ENCODE results near the gene TUBA4B.

TUBA4B gene

DNA sequence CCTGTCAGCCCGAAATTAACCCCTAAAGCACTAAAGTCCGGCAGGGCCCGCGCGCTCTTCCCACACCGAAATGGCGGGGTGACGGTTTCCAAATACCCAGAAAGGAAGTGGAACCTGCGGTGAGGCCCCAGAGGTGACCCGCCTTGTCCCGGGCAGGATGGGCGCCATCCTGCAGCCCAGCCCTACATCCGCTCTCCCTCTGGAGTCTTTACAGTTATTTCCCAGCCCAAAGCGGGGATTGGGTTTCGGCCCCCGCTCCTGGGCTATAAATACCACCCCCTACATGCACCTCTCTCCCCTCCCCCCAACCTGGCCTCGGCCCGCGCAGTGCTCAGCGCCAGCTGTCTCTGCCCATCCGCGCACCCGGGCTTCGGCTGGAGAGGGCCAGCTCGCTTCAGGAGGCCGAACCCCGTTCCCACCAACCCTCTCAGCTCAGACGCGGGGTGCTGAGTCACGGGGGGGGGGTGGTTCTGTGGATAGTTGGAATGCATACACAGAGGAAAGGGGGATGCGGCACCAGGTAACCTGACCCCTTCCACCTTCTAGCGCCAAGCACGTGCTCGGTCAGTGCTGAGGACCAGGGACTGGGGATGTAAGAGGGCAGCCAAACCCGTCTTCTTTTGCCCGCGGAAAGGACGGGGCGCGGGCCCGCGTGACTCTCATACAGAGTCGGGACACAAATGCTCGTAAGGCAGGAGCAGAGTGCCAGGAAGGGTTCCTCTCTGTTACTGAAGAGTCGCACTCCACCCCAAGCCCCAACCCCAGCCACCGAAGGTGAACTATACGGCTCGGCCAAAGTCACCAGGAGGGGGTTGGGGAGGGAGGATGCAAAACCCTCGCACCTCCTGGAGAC, at the start of gene TUBA4B:
Gene TUBA4B, plus strand, starts transcription at position 344 of the 853 bp plus-strand sequence. Its CDS starts 165 bp downstream, at position 509.
- DNase-seq (ENCODE audit: low read depth, low spot score) = no peak

- DNase-seq (ENCODE audit: low read depth, low spot score) = no peak
Observed at GRCh38 chr2:219204425-219205164, 48.4 kb upstream of the TUBA4B start.

GRCh38 chr2:219205165-219205538, 47.9 kb upstream of the TUBA4B start:
- DNase-seq (ENCODE audit: low read depth, low spot score) = no peak

- DNase-seq (ENCODE audit: low read depth, low spot score) = no peak
Observed at GRCh38 chr2:219205981-219206327, 47.1 kb upstream of the TUBA4B start.

DNA sequence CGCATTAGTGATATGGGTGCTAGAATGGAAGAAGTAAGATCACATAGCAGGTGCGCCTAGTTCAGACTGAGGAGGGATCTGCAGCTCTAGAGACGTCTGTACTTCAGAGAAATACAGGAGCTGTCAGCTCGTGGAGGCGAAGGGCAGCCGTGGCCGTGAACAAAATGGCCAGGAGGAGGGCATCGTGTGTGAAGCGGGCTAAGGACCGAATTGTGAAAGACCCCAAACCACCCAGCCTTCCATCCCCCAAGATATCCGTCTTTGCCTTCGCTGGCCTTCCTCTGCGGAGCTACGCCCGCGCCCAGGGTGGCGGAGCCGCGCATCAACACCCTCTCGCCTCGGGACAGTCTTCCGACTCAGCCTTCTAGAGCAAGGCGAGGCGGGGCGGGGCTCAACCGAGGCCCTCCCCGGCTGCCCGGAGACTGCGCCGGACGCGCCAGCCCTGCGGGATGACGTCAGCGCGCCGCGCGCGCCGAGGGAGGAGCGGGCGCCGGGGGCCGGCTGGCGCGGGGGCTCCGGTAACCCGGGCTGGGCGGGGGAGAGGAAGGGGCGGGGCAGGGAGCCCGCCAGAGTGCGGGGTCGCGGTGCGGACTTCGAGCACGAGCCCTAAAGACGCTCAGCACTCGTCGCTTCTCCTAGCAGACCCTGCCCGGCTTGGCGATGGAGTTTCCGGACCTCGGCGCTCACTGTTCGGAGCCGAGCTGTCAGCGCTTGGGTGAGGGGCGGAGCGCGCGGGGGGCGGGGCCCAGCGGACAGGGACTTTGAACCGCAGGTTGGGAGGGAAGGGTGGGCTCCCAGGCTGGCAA, 46.5 kb upstream of the TUBA4B start, which contains the start of gene ZFAND2B:
Gene ZFAND2B, plus strand, starts transcription at position 455 of the 806 bp plus-strand sequence. Its CDS starts 206 bp downstream, at position 661.
- DNase-seq (ENCODE audit: low read depth, low spot score) = peak; percentile 89

DNA sequence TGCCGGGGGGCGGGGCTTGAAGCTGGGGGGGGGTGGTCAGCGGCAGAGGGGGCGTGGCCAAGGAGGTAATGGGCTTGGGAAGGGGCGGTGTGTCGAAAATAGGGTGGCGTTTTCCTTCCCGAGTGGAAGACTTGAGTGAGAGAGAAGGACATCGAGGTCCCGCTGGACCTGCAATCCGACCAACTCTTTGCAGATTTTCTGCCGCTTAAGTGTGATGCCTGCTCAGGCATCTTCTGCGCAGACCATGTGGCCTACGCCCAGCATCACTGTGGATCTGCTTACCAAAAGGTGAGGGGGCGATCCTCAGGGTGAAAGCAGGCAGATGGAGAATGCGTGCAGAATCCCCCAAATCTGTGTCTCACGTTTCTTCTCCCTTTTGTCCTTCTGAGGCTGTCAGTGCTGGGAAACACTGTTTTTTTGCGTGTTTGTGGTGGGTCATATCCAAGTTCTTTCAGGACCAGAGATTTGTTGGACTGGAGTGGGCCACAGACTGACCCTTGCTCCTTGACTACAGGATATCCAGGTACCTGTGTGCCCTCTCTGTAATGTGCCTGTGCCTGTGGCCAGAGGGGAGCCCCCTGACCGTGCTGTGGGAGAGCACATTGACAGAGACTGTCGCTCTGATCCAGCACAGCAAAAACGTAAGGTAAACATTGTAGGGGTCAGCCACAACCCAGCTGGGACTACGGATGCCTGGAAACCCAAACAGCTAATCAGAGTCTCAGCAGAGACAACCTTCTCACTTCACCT, 45.7 kb upstream of the TUBA4B start:
- DNase-seq (ENCODE audit: low read depth, low spot score) = no peak

- DNase-seq (ENCODE audit: low read depth, low spot score) = no peak
Observed at GRCh38 chr2:219207884-219208740, 44.9 kb upstream of the TUBA4B start.

DNA sequence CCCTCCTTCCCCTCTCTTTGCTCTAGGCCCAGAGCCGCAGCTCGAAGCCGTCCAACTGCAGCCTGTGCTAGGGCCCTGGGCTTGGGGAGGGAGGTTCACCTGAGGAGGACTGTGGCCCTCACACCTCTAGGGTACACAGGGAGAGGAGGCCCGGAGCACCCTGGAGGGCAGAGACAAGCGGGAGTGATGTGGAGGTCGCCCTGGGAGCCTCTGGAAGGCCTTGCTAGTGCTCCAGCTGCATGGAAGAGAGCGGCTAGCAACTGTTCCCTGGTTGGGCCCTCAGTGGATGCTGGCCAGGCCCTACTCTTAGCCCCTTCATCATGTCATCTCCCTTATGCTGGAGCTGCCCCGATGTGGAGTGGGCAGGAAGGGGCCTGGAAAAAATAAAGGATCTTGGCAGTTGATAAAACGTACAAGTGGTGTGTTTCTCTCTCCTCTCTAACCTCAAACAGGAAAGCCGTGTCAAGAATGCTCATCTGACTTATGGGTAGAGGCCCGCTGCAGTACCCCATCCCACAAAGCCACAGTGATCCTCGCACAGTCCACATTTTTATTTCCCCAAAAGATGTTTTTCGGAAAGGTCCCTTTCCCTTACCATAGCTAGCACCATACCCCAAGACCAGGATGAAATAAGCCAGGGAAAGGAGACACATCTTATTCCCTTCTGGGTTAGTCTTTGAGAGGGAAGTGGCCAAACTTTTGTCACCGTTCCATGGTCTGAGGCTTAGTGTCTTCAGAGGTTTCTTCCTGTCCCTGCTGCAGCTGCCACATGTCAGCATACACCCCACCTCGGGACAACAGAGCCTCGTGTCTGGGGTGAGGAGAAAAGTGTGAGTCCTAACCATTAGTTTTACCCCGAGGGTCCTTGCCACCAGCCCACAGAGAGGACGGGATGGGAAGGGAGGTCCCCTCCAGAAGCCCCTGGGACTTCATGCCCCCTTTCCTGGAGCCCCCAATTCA, 43.5 kb upstream of the TUBA4B start:
- no peak for DNase-seq (ENCODE audit: low read depth, low spot score)

- DNase-seq (ENCODE audit: low read depth, low spot score) = no peak
Observed at GRCh38 chr2:219210196-219210885, 42.7 kb upstream of the TUBA4B start.

- DNase-seq (ENCODE audit: low read depth, low spot score) = no peak
Observed at GRCh38 chr2:219210886-219211362, 42.1 kb upstream of the TUBA4B start.

GRCh38 chr2:219213026-219213415, 40.0 kb upstream of the TUBA4B start:
- DNase-seq (ENCODE audit: low read depth, low spot score) = no peak

- no peak for DNase-seq (ENCODE audit: low read depth, low spot score)
Observed at GRCh38 chr2:219213486-219214071, 39.5 kb upstream of the TUBA4B start.

- DNase-seq (ENCODE audit: low read depth, low spot score) = no peak
Observed at GRCh38 chr2:219214141-219214540, 38.9 kb upstream of the TUBA4B start.

- no peak for DNase-seq (ENCODE audit: low read depth, low spot score)
Observed at GRCh38 chr2:219214786-219215185, 38.3 kb upstream of the TUBA4B start.

DNA sequence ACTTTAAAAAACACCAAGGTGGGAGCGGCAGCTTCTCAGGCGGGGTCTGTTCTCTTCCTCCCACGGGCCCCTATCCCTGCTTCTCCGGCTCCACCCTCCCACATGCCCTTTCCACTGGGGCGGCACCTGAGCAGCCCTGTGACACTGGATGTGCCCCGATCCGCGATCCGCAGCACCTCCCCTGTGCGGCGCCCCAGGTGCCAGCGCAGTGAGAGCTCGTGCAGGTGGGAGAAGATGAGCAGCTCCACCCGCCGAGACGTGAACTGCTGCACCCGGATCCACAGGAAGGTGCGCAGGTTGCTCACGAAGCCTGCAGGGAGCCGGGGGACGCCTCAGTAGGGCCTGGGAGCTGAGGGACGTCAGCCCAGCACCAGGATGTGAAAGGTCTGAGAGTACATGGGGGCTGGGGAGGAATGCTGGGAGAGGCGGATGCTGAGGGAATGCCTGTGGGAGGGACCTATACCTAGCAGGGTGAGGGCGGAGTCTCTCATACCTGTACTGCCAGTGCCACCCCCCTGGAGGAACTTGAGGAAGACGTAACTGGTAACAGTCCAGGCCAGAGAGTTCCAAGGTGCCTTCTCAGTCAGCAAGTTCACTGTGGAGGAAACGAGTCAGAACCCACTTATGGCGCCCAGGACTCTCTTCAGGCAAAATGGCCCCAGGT, 37.0 kb upstream of the TUBA4B start:
- no peak for DNase-seq (ENCODE audit: low read depth, low spot score)

DNA sequence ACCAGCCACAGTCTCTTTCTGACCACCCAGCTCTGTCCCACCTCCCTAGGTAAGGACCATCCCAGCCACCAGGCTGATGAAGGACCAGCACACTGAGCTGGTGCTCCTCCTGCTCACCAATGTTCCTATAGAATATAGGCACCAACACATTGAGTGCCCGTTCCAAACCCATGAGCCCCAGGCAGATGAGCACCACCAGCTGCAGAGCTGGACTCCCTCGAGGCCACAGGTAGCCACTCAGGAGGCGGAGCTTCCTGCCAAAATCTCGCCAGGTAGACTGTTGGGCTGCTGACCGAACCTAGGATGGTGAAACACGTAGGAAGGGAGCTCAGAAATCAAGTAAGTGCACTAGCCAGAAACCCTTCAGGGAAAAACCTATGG, 36.5 kb upstream of the TUBA4B start:
- DNase-seq (ENCODE audit: low read depth, low spot score) = no peak

DNA sequence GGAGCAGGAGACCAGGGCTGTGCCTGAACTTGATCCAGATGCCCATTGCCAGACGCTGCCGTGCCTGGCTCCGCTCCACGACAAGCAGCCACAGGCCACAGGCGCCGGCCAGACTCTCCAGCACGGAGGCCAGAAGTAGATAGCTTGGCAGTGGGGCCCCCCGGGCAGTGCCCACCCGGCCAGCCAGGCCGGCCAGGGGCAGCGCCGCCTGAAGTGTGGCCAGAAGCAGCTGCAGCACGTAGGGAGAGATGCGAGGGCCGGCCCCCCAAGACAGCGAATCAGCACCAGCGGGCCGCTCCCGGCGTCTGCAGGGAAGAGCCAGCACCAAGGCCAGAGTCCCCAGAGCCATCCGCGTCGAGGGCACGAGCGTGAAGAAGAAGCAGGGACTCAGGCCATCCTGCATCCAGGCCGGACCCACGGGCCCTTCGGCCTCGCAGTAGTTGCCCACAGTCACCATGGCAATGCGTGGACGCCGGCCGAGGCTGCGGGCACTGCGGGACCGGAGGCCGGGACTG, 34.8 kb upstream of the TUBA4B start:
- no peak for DNase-seq (ENCODE audit: low read depth, low spot score)

All from activated CD4-positive, CD25-positive, alpha-beta regulatory T cell treated with anti-CD3 and anti-CD28 coated beads, Interleukin-2, amount 50 U/mL, for 16 hours (primary cell).